Eye (tissue), 1 donor: Measurements from ENCODE around the gene OLFML2A.
A peak's percentile ranks its signal among the peaks of the same experiment; 100 is the strongest.
"Not testable (repeated sequence)": the region's sequence is repeated elsewhere in the genome, so short reads cannot be mapped to it uniquely, and the experiment has no call there.

Experiments used
- DNase-seq: peaks from one replicate; pipeline ENCODE4 v3.0.0-alpha.2; 2015

Gene OLFML2A

DNA sequence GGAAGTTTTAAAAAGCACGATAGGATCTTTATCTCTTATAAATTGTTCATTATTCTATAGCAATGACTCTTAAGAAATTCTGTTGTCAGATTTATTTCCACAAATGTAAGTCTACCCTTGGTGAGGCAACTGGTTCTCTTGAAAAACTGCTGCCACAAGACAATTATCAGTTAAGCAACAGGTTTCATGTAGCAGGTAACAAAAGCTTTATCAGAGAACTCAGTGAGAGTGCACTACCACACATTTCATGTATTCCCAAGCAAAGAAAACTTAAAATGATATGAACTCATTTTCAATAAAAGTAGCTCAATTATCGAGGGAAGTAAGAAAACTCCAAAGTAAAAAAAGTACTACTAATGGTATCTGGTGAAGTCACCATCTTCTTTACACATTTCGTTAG is 15.2 kb upstream of the OLFML2A start:
- DNase-seq: no peak

DNA sequence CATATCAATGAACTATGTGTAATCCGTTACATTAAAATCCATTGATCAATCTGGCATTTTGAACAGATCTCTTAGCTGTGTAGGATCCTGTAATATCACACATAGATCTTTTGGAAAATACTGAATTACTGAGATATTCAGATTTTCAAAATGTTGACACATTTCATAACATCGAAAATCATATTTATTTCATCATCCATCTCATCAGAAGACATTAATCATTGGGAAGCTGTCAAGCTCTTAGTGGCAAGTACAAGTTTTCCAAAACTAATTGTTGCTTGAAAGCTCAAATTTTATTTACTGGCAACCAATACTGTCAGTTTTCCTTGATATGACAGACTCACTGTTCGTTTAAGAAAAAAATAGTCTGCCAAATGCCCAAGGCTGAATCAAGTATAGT is 14.3 kb upstream of the OLFML2A start:
- no peak for DNase-seq

DNA sequence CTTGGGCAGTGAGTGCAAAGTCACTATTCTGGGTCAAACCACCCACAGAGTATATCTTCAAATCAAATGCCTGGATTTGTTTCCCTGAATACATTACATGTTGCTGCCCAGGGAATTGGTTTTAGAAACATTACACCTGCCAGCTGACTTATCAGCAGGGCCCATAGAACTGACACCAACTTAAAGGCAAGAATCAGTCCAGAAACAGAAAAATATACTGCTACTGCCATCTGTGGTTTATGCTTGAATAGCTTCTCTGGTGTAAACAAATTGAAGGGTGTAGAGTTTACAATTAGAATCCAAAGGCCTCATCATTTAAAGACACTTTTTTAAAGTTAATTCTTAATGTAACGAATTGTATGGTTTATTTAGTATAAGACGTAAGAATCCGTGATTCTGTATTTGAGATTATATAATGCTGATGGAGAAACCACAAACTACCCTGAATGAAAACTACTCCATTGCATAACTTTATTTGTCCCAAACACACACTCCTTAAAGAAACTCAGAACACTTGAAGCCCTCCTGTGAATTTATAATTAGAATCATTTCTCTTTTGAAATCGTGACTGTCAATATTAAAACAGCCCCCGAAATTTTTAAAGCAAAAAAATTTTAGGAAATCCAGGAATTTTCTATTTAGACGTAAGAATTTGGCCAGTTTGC is 12.0 kb upstream of the OLFML2A start:
- DNase-seq: no peak

DNA sequence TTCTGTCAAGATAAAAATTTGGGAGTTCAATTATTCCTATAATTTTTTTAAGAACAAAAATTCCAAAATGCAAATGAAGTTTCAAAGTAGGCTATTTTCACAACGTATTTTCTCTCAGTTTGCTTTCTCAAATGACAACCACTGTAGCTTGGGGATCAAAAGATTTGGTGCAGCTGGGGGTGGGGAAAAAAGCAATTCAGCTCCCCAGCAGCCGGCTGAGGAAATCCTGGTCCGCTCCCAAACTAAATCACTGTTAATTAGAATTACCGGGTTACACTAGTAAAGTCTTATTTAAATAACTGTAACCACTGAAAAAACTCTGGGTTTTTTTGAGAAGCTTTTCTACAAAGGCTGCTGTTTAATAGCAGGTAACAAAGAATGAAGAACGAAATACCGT is 11.5 kb upstream of the OLFML2A start:
- DNase-seq: no peak

DNA sequence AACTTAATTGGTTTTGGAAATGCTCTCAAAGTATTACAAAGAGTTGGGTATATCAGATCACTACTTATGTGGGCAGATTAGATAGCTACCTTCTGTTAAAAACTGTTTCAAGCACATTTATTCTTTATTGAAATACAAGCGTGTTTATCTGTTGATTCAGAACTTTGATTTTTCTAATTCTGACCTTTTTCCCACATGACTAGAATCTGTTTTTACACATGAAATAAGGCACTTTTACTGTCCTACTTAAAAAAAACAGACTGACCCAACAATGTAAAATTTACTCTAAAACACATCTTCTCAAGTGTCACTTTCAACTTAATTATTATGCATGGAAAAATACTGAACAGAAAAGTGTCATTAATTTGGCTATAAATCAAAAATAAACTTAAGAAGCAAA is 10.6 kb upstream of the OLFML2A start:
- no peak for DNase-seq

DNA sequence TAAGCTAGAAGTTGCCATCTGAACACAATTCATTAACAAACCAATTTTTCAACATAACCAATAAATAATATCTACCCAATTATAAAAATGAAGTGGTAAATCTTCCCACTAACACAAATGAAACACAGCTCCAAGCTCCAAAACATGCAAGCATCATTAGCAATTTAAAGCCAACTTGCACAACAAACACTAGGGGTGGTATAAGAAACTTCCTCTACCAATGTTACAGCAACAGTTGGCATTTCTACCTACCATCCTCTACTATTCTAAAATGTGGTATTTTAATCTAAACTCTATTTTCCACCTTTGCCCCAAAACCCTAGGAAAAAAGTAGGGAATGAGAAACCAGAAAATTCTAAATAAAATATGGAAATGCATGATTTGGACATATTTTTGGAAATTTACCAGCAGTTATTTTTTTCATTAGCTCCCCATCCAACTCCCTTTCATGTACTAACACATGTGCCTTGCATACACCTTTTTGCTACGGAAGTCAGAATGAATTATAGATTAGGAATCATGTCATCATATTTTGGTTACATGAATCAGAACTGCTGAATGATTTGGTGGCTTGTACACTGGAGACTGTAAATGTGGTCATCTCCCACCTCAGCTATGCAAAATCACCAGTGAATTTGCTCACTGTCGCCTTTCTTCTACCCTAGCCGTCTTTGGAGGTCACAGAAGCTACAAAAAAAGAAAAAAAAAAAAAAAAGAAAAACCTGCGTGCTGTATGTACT is 9.9 kb upstream of the OLFML2A start:
- no peak for DNase-seq

DNA sequence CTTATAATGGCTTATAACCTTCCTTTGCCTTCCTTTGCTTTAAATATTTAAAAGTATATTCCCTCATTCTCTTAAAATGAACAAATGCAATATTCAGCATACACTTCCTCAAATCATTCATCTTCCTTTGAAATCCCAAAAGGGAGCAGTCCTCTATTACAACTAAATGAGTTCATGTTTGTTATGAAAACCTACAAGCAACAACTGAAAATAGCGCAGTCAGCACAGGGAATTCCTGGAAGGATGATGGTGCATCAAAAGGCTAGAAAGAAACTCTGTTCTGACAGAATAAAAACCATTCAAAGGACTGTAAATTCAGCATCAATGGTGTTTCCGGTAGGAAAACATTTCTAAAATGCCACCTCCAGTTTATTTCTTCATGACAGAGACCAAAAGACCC is 9.1 kb upstream of the OLFML2A start:
- no peak for DNase-seq

DNA sequence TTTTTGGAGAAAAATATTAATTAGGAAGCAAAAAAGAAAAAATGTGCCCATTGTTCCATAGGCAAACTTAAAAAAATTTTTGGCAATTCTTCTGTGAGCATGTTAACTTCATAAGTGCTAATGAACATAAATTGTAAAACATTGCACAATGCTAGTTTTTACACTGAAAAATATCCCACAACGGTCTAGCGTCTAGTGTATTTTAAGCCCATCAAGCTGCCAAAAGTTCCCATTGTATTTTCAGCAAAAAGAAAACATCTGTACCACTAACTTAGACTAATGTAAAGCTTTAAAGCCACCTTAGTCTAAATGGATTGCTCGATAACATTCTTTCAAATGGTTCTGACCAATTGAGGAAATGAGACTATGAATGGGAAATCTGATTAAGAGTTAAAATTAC is 8.6 kb upstream of the OLFML2A start:
- peak; percentile 55 for DNase-seq

DNA sequence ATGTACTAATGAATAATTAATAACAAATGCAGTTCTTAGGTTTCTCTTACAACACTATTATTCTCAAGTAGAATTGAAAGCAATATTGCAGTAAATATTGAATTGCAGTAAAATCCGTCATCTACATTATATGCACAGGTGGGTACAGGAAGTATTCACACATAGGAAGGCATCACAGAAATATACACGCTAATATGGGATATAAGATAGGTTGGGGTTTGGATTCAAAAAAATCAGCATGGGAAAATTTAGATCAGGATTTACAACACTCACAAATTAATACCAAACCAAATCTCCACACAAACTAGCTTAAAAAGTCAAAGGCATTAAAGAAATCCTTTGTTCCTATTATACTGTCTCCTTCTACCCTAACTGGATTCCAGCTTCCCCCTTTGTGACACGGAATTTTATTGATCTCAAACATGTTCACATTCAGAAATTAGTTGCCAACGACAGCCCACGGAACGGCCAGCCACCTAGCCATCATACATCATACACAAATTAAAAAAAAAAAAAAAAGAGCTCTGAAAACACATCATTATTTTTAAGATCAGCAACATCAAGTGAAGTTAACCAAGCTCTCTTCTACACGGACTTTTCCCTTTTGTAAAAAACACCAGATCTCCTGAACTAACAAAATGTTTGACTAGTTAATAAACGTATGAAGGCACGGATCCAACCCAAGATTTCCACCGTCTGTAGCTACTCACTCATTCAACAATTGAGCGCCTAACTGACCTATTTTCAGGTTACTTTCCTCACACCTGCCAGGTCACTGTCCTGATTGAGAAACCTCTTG is 8.0 kb upstream of the OLFML2A start:
- DNase-seq: peak; percentile 76

DNA sequence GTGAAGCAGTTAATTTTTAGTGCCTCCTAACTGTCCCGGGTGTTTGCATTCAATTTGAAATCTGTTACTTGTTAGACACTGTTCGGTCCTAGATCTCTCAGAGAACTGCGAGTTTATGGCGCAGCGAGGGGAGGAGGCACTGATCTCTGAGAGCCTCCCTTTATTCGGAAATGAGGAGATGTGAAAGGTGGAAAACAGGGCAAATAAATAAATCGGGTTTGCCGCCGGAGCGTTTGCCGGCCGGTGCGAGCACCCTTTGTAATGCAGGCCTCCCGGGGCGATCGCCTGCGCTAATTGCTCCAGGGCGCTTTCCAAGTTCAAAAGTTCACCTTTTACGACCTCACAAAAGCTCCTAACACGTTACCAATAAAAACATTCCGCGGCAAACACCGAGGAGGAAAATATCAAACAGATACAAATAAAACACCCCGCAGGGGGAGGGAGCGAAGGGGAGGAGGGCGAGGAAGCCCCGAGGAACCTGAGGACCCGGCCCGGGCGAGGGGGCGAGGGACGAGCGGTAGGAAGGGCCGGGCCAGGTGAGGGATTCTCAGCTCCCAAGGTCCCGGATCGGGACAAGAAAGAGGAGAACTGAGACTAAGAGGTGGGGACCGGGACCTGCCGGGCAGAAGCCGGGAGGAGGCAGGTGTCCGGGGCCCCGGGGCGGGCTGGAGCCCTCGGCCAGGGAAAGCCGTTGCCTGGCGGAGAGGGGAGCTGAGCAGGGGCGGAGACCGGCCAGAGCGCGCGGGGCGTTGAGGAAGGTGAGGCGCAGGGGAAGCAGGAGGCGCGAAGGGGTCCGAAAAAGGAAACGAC is 7.2 kb upstream of the OLFML2A start:
- DNase-seq: peak; percentile 76

DNA sequence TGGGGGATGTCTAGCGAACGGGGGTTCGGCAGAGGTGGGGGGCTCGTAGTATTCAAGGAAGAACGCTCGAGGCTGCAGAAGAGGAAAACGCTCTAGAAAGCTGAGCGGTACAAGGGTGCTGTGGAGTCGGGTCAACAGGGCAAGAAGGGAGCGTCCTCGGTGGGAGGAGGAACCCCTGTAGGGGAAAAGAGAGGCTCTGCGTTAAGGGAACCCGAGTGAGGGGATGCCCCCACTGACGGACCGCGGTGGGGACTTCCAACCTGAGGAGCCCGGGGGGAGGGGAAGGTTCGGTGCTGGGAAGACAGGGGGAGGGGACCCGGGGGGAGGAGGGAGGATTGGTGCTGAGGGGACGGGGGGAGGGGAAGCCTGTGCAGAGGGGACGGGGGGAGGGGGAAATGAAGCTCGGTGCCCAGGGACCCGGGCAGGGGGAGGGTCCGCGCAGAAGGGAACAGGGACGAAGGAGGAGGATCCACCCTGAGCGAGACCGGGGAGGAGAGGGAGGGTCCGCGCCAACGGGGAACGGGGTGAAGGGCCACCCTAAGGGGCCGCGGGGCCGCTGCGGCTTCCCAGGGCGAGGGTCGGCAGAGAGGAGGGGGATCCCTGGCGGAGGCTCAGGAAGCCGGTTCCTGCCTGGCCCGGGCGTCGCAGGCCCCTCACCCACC is 6.4 kb upstream of the OLFML2A start:
- DNase-seq: peak; percentile 69

DNA sequence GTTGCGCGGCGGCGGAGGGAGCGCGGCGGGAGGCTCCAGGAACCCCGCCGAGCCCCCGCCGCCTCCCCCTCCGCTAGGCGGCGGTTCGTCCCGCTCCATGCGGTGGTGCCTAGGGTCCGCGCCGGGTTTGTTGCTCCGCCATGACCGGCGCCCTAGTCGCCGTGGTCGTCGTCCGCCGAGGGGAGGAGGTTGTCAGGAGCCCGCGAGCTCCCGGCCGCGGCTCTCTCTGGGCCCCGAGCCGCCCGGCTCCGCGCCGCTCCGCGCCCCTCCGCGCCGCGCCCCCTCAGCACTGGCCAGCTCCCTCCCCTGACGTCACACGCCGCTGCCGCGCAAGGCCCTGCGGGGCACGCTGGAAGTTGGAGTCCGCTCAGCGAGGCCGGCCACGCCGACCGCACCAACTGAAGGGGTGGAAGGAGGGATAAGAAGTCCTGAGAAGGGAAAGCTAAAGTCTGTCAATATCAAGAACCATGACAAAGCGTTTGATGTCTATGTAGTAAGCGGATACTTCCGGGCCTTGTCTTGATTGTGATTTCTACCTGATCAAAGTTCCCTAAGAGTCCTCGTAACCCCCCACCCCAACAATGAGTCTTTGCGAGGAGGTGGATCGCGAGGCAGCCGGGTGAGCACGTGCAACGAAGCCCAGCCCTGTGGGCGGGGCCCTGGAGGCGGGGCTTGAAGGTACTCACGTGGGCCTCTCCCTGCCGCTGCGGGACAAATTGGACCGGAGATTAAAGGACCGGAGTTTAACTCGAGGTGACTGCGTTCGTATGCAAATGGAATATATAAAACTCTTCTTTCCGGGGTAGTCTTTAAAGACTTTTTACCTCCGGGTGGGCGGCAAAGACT is 5.7 kb upstream of the OLFML2A start, which contains the start of gene NR6A1:
Gene NR6A1 (minus strand): TSS at position 291 of the 846 bp plus-strand sequence.
- DNase-seq: peak; percentile 99

DNA sequence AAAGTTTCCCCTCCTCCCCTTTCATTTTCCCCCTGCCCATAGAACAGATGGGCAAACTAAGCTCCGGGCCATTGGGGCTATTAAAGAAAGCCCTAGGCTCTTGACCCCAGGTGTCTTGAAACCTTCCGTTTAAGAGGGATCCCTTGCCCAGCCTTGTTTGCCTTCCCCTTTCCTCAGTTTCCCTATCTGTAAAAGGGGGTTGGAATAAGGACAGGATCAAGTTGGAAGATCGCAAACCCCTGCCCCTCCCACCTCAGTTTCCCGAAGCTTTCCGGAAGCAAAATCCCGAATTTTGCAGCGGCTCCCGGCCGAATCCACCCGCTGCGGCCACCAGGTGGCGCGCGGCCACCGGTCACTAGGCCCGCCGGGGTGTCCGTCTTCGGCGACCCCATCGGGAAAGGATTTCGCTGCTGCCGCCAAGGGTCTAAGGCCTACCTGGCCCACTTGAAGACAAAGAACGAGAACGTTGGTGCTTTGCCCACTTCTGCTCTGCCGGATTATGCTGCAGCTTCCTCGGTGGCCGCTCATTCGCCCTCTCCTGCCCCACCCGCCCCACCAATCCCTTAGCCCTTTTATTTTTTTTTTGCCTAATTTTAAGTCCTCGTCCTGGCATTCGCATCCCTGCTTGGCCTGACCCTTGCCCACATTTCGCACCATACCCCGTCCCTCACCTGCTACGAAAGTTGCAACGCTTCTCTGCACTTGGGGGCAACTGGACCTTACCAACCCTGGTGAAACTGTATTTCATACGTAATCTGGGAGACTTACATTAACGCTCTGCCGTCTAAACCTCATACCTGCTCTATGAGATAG is 4.9 kb upstream of the OLFML2A start:
- peak; percentile 90 for DNase-seq

DNA sequence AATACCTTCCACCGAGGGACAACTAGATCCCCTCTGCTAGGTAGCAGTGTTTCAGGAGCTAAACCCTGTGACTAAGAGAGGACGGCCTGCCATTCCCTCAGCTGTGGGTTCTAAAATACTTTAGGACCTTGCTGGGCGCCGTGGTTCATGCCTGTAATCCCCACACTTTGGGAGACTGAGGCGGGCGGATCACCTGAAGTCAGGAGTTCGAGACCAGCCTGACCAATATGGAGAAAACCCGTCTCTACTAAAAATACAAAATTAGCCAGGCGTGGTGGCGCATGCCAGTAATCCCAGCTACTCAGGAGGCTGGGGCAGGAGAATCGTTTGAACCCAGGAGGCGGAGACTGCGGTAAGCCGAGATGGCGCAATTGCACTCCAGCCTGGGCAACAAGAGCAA is 4.1 kb upstream of the OLFML2A start:
- DNase-seq: not testable (repeated sequence)

DNA sequence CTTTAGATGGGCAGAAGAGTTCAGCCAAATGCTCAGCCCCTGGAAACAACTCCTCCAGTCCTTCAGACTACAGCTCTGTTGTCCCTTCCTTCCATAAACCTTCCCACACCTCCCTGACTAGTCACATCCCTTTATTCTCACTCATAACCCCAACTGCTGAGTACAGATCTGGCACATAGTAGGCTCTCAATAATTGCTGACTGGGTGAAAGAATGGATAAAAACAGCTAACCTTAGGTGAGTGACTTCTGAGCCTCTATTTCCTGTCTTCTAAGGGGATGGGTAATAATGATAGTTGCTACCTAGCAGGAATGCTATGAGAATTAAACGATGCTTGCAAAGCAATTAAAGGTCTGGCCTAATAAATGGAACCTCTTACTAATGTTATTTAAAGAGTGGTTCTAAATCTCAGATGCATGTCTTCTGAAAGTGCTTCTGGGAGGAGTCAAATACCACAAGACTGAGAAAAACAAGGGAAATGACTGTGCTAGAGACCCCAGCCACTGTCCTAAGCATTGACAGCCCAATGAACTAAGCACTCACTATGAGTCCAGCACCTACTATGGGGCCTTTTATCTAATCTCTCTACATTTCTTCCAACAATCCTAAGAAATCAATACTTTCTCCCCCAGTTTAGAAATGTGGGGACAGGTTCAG is 3.3 kb upstream of the OLFML2A start:
- DNase-seq: no peak

DNA sequence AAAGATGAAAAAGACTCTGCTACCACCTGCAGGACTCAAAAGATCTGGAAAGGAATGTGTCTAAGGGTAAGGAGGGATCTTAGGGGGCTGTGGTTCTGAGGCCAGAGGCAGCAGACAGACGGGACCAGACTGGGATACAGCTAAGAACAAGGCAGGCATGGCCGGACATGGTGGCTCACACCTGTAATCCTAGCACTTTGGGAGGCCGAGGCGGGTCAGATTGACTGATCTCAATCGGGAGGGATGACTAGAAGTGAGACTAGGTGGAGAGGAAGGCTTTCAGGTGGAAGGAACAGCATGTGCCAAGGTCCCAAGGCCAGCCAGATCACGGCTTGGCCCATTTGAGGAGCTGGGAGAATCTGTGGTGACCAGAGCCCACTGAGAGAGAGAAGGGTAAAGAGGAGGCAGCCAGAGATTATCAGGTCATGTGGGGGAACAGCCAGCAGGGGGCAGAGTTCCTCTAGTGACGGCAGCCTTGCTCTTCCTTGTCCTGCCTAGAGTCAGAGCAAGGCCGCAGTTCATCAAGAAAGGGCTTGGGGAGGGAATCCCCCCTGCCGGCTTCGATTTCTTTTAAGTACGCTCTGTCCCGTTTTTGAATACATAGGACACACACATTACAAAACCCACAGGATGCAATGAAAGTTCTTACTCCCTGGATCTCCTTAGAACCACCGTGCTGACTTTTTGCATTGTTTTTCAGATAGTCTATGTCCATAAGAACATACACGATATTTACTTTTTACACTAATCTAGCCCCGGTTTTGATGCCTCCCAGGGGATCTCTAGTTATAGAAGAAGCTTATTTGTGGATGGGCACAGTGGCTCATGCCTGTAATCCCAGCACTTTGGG is 2.6 kb upstream of the OLFML2A start:
- DNase-seq: peak; percentile 95

DNA sequence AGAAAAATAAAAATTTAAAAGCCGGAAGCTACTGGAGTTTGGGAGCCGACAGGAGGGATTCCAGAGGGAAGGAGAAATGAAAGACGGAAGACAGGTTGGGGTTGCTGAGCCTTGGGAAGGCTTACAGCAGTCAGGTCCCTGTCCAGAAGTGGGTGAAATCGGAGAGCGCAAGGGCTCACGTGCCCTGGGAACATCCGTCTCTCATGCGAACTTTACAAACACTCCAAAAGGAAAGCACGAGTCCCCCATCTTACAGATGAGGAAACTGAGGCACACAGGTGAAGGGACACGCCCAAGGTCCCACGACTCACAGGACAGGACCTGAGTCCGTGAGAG is 347 bp upstream of the OLFML2A start:
- no peak for DNase-seq

DNA sequence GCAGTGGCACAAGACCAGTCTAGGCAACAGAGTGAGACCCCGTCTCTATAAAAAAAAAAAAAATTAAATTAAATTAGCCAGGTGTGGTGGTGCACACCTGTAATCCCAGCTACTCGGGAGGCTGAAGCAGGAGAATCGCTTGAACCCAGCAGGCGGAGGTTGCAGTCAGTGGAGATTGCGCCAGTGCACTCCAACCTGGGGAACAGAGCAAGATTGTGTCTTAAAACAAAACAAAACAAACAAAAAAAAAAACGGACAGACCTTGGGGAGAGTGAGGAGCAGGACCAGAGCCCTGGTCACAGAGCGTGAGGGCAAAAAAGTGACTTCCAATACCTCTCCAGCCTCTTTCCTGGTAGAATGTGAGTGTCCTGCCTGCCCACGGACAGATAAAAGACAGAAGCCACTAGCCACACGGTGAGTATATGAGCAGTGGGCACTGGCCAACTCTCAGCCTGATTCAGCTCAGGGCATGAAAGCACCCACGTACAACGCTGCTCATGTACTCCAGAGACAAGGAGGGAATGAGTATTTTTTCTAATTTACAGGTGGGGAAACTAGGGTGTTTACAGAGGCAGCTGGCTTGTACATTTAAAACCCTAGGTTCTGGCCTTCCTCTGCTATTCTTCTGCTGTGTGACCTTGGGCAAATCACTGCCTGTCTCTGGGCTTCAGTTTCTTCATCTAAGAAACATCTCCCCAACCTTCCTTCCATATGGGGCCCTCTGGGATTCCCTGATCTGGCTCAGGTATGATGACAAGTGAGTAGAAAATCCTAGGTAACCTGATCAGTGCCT is 1.8 kb downstream of the OLFML2A start:
- no peak for DNase-seq
